Sigmoid colon (tissue), 3 donors: ENCODE measurements around the gene NLGN3.

Experiments used
- POLR2A ChIP-seq, 2 donors: fragments of 450-650 bp; IDR thresholded peaks; one replicate each; pipeline ENCODE4 v1.6.1; 2016; ENCODE audit warnings: antibody characterized with exemption in 2 of 2, mild to moderate bottlenecking in 2 of 2, moderate library complexity in 2 of 2
- TF ChIP-seq, protein P1 (sequence below), 4 experiments: fragments of 450-650 bp in 3 of 4; fragments of 200-600 bp in 1 of 4; IDR thresholded peaks; one replicate each; pipeline ENCODE4 v1.5.1; 2016 to 2019; ENCODE audit warnings: antibody characterized with exemption in 4 of 4, mild to moderate bottlenecking in 3 of 4, moderate library complexity in 2 of 4

- TF ChIP-seq, protein P1, sequence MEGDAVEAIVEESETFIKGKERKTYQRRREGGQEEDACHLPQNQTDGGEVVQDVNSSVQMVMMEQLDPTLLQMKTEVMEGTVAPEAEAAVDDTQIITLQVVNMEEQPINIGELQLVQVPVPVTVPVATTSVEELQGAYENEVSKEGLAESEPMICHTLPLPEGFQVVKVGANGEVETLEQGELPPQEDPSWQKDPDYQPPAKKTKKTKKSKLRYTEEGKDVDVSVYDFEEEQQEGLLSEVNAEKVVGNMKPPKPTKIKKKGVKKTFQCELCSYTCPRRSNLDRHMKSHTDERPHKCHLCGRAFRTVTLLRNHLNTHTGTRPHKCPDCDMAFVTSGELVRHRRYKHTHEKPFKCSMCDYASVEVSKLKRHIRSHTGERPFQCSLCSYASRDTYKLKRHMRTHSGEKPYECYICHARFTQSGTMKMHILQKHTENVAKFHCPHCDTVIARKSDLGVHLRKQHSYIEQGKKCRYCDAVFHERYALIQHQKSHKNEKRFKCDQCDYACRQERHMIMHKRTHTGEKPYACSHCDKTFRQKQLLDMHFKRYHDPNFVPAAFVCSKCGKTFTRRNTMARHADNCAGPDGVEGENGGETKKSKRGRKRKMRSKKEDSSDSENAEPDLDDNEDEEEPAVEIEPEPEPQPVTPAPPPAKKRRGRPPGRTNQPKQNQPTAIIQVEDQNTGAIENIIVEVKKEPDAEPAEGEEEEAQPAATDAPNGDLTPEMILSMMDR (IDR thresholded peaks at IDR 0.05): no peak
- no peak for TF ChIP-seq POLR2A (IDR thresholded peaks at IDR 0.05)
Observed at GRCh38 chrX:71154196-71154595, 9.6 kb downstream of the NLGN3 start.
